Measurements from ENCODE around the gene ADARB1.

DNA sequence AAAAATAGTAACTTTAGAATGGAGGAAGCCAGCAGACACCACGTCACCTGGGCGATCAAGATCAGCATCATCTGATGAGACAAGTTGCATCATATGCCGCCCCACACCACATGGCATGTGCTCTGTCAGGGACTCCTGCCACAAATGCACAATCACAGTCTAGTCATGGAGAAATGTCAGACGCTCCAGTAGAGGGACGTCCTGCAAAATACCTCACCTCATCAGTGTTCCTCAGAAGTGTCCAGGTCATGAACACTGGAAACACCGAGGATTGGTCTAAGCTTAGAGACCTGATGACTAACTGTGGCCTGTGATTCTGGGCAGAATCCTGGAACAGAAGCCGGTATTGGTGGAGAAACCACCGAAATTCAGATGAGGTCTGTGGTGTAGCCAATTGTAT is 14.3 kb downstream of the ADARB1 start:
- TF ChIP-seq, protein P1, sequence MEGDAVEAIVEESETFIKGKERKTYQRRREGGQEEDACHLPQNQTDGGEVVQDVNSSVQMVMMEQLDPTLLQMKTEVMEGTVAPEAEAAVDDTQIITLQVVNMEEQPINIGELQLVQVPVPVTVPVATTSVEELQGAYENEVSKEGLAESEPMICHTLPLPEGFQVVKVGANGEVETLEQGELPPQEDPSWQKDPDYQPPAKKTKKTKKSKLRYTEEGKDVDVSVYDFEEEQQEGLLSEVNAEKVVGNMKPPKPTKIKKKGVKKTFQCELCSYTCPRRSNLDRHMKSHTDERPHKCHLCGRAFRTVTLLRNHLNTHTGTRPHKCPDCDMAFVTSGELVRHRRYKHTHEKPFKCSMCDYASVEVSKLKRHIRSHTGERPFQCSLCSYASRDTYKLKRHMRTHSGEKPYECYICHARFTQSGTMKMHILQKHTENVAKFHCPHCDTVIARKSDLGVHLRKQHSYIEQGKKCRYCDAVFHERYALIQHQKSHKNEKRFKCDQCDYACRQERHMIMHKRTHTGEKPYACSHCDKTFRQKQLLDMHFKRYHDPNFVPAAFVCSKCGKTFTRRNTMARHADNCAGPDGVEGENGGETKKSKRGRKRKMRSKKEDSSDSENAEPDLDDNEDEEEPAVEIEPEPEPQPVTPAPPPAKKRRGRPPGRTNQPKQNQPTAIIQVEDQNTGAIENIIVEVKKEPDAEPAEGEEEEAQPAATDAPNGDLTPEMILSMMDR (conservative IDR thresholded peaks at IDR 0.05; ENCODE audit: low read depth, low read length): no peak
- TF ChIP-seq EZH2 (IDR thresholded peaks at IDR 0.05; ENCODE audit: borderline replicate concordance, low read depth, low read length, poor library complexity, severe bottlenecking): no peak
